CD4-positive, alpha-beta T cell (primary cell): ENCODE results near the gene SPATA2L. TPM values are rescaled to one million over a fixed set of nuclear protein-coding genes. Genes with fewer than 3 reads are reported as not detected.

Source experiments
- ATAC-seq: fragments of 200-7000 bp; cut with Tn5 transposase; one replicate; pipeline ENCODE4 v1.10.0; 2022; ENCODE audit warnings: mild to moderate bottlenecking; ENCODE audit not compliant: poor library complexity
- CTCF ChIA-PET: fragments of 350-600 bp; sonication (Branson Sonifier 250); formaldehyde crosslinking; loops from one replicate; lab custom pipeline; 2021; ENCODE audit warnings: antibody characterized with exemption, inconsistent platforms; lab: Charles Lee
- POLR2A ChIA-PET: fragments of 350-600 bp; sonication (Branson Sonifier 250); formaldehyde crosslinking; loops from one replicate; lab custom pipeline; 2021; ENCODE audit warnings: antibody characterized with exemption, inconsistent platforms; lab: Charles Lee
- DNase-seq, 14 experiments: peaks; one replicate each; pipeline ENCODE4 v3.0.0-alpha.2; 2013 to 2020; ENCODE audit warnings: mixed read lengths in 2 of 14
- H3K27ac ChIP-seq, 2 donors: one replicate each; pipeline versions ENCODE4 v1.5.1 to v1.7.0; 2013; ENCODE audit warnings: low read length in 2 of 2, low read depth in 1 of 2, mild to moderate bottlenecking in 1 of 2
- H3K27me3 ChIP-seq, 2 experiments: 1 replicate in 1 of 2; 2 replicates in 1 of 2; pipeline versions ENCODE4 v1.6.1 to v1.7.0; 2013; ENCODE audit warnings: low read length in 2 of 2, control low read depth in 1 of 2, mild to moderate bottlenecking in 1 of 2, moderate library complexity in 1 of 2; ENCODE audit not compliant: insufficient read depth in 2 of 2, control insufficient read depth in 1 of 2
- H3K36me3 ChIP-seq: one replicate; pipeline ENCODE4 v1.6.1; 2013; ENCODE audit warnings: low read length, control low read depth; ENCODE audit not compliant: insufficient read depth
- H3K4me1 ChIP-seq: one replicate; pipeline ENCODE4 v1.6.1; 2013; ENCODE audit warnings: low read length, control low read depth; ENCODE audit not compliant: insufficient read depth
- H3K4me3 ChIP-seq: one replicate; pipeline ENCODE4 v1.5.1; 2013; ENCODE audit warnings: mild to moderate bottlenecking, low read length, moderate library complexity
- H3K9me3 ChIP-seq, 2 experiments: 1 replicate in 1 of 2; 2 replicates in 1 of 2; pipeline versions ENCODE4 v1.6.1 to v1.7.0; 2013; ENCODE audit warnings: low read length in 2 of 2, mild to moderate bottlenecking in 2 of 2, control low read depth in 1 of 2, moderate library complexity in 1 of 2; ENCODE audit not compliant: control insufficient read depth in 1 of 2, insufficient read depth in 1 of 2
- H3K27ac Mint-ChIP-seq: one replicate; pipeline ENCODE4 v1.8.0; 2020; ENCODE audit warnings: mixed read lengths
- H3K27me3 Mint-ChIP-seq: one replicate; pipeline ENCODE4 v1.8.0; 2021; ENCODE audit warnings: mixed read lengths
- H3K36me3 Mint-ChIP-seq: one replicate; pipeline ENCODE4 v1.8.0; 2021; ENCODE audit warnings: low read depth, mixed read lengths
- H3K4me1 Mint-ChIP-seq: one replicate; pipeline ENCODE4 v1.8.0; 2021; ENCODE audit warnings: low read depth, mixed read lengths
- H3K4me3 Mint-ChIP-seq: one replicate; pipeline ENCODE4 v1.8.0; 2020; ENCODE audit warnings: mild to moderate bottlenecking, mixed read lengths
- H3K9me3 Mint-ChIP-seq: one replicate; pipeline ENCODE4 v1.8.0; 2020; ENCODE audit warnings: mixed read lengths
- CTCF ChIP-seq: fragments of 200-600 bp; IDR thresholded peaks from one replicate; pipeline ENCODE4 v1.8.0; 2022; ENCODE audit warnings: antibody characterized with exemption, mild to moderate bottlenecking
- intact Hi-C, 2 experiments: fragments of 100-400 bp; cut with DNase I in 1 of 2; cut with micrococcal nuclease in 1 of 2; formaldehyde crosslinking; loops; one replicate each; pipeline versions ENCODE4 v1.15.1 to v1.9.0; 2023 to 2025; cut with DNase I, micrococcal nuclease
- total RNA-seq, 174 experiments: library from RNA in 2 of 174; stranded (reverse) in 2 of 174; gene quantifications; one replicate each; pipeline ENCODE4 v1.2.3 and lab custom pipeline; 2021 to 2026

The SPATA2L gene
- total RNA-seq, 2 experiments from 2014 or later = 26.1 to 28.3 TPM

- Mint-ChIP-seq H3K27ac (peak overlapping the region; percentile 30), H3K27me3 (no peaks in the 10 kb centered on the region), H3K9me3 (no peaks in the 10 kb centered on the region), H3K4me1 (peaks cover 46% of the 10 kb centered on the region), H3K36me3 (peaks cover 83% of the 10 kb centered on the region), H3K4me3 (peak overlapping the region; percentile 15)
- Histone ChIP-seq H3K27me3 (no peaks in the 10 kb centered on the region), H3K4me1 (peaks cover 68% of the 10 kb centered on the region), H3K4me3 (no peak overlapping the region), H3K9me3 (no peaks in the 10 kb centered on the region), H3K27ac (no peak overlapping the region), H3K36me3 (peaks cover 77% of the 10 kb centered on the region)
- intact Hi-C loops = no loop called here
- POLR2A ChIA-PET = interaction anchor here (1.0 to 6.9 kb wide), 4 partner anchors 15 to 38 kb away, joined by 6 to 63 read pairs (median 21); partner anchors contain the start of gene SPATA2L
- ATAC-seq (no peak), DNase-seq (no peak)
- no peak for TF ChIP-seq CTCF
- CTCF ChIA-PET = interaction anchor here (1.3 kb wide), 1 partner anchor 38 kb away, joined by 4 read pairs; no protein-coding TSS in a partner anchor
Measured at GRCh38 chr16:89738538-89739317, 37.2 kb upstream of the SPATA2L start.

- DNase-seq (no peak), ATAC-seq (no peak)
- Histone ChIP-seq H3K4me1 (peaks cover 69% of the 10 kb centered on the region), H3K27ac (no peak overlapping the region), H3K4me3 (no peak overlapping the region), H3K9me3 (no peaks in the 10 kb centered on the region), H3K36me3 (peaks cover 84% of the 10 kb centered on the region), H3K27me3 (no peaks in the 10 kb centered on the region)
- peaks cover 43% of the 10 kb centered on the region for H3K4me1 Mint-ChIP-seq
- intact Hi-C loops = no loop called here
- no peaks in the 10 kb centered on the region for H3K27me3 Mint-ChIP-seq
- TF ChIP-seq CTCF = no peak
- H3K9me3 Mint-ChIP-seq = no peaks in the 10 kb centered on the region
- H3K4me3 Mint-ChIP-seq = no peak overlapping the region
- no peak overlapping the region for H3K27ac Mint-ChIP-seq
- H3K36me3 Mint-ChIP-seq = peaks cover 90% of the 10 kb centered on the region
- ChIA-PET CTCF (interaction anchor here (1.6 to 1.7 kb wide), 2 partner anchors 15 to 37 kb away, joined by 6 to 16 read pairs; partner anchors contain the start of gene SPATA2L), POLR2A (interaction anchor here (1.0 to 6.2 kb wide), 4 partner anchors 14 to 37 kb away, joined by 5 to 89 read pairs (median 21); partner anchors contain the start of gene SPATA2L)
Measured at GRCh38 chr16:89738072-89738377, 36.5 kb upstream of the SPATA2L start.

- H3K36me3 ChIP-seq = peaks cover 88% of the 10 kb centered on the region
- no peak for TF ChIP-seq CTCF
- Mint-ChIP-seq H3K9me3 (no peaks in the 10 kb centered on the region), H3K27me3 (no peaks in the 10 kb centered on the region), H3K4me3 (peak overlapping the region; percentile 69), H3K4me1 (peaks cover 44% of the 10 kb centered on the region), H3K36me3 (peaks cover 91% of the 10 kb centered on the region), H3K27ac (peak overlapping the region; percentile 80)
- H3K4me1 ChIP-seq = peaks cover 69% of the 10 kb centered on the region
- ChIA-PET POLR2A (interaction anchor here (0.6 to 6.2 kb wide), 10 partner anchors 13 to 126 kb away, joined by 3 to 89 read pairs (median 6); partner anchors contain the start of gene SPATA2L), CTCF (interaction anchor here (1.0 to 1.7 kb wide), 3 partner anchors 14 to 37 kb away, joined by 6 to 16 read pairs (median 6); partner anchors contain the start of gene SPATA2L)
- ATAC-seq = peak; percentile 79
- DNase-seq = peak in 13 of 14 experiments; percentile 28 to 86 (median 54)
- intact Hi-C loops = loop anchor here (1.0 kb wide), 3 partner anchors 14 to 31 kb away; no protein-coding TSS in a partner anchor
- H3K9me3 ChIP-seq = no peaks in the 10 kb centered on the region
- no peak overlapping the region for H3K27ac ChIP-seq
- H3K27me3 ChIP-seq = no peaks in the 10 kb centered on the region
- no peak overlapping the region for H3K4me3 ChIP-seq
Measured at GRCh38 chr16:89737341-89738071, 36.0 kb upstream of the SPATA2L start.
